Stimulated activated CD4-positive, alpha-beta T cell treated with anti-CD3 and anti-CD28 coated beads, TNF-alpha, amount 100 ng/mL, for 1 hour (primary cell): Measurements from ENCODE around the gene GPX2.

Experiments
- DNase-seq, 3 donors: peaks; one replicate each; pipeline ENCODE4 v3.0.0-alpha.2; 2020; ENCODE audit warnings: low read depth in 3 of 3, low spot score in 1 of 3

GPX2 gene

DNA sequence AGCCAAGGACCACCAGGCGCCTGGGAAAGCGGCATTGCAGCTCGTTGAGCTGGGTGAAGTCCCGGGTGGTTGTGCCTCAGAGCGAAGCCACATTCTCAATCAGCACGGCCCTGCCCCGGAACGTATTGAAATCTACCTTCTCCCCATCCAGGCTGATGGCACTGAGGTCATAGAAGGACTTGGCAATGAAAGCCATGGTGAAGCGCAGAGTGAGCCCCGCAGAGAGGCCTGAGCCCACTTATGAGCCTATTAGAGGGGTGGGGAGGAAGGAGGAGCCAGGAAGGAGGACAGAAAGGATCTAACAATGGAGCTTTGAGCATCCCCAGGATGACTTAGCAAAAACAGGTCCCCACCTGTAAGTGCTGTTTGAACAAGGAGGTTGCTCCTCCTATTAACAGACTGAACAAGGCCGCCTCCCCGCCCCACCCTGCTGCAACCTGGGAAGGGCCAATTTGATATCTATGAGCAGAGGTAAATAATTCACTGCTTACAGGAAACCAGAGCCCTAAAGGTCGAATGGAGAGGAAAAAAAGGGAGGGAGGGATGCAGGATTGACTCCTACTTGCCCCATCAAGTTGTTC is at the start of gene GPX2:
Gene GPX2, minus strand, starts transcription at position 215 of the 581 bp plus-strand sequence. Its CDS starts 19 bp downstream, at position 196.
- DNase-seq, result no peak

- no peak for DNase-seq
Observed at GRCh38 chr14:64990939-64991338, 48.4 kb upstream of the GPX2 start.

DNA sequence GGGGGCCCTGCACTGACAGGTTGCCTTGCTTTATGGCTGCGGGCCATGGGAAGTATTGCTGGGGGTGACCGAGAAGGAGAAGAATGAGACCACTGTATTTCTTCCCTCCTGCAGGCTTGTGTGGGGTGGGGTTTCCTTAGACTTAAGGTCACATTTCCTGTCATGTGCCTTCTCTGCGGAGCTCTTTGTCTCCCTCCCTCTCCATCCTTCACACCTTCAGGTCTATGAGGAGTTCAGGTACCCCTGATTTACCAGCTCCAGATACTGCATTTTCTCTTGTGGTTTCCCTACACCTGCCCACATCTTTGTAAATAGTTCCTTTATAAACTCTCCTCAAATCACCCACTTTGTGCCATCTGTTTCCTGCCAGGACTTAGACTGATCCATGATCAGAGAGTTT is 47.8 kb upstream of the GPX2 start:
- DNase-seq, result no peak

- DNase-seq, result no peak
Observed at GRCh38 chr14:64987438-64987767, 44.9 kb upstream of the GPX2 start.

DNA sequence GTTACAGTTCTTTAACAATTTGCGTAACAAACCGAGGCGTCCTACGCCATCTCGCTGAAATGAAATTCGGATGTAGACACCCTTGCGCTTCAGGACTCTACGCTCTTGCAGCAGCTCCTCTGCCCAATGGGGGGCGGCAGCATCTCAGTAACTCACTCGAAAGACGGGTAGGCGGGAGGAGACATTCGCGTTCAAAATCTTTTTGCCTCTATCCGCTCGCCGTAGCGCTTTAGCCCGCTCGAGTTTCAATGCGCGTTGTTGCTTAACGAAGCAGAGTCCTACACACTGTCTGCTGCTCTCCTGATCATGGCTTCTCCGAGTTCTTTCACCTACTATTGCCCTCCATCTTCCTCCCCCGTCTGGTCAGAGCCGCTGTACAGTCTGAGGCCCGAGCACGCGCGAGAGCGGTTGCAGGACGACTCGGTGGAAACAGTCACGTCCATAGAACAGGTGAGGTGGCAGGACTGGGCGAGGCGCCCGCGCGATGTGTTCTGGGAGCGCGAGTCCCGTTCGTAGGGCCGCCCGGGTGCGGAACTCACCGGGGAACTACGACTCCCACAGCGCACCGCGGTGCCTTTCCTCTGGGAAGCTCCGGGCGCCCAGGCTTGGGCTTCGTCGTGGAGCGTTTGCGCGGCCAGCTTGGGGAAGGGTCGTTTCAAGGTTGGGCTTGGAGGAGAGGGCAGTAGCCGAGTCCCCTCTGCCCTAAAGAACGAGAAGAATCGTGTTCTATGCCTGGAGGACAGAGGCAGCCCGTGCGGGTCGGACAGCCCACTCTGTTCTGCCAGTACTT is 44.3 kb upstream of the GPX2 start, which contains the start of gene FNTB:
Gene FNTB, plus strand, starts transcription at position 248 of the 790 bp plus-strand sequence. Its CDS starts 59 bp downstream, at position 307.
- peak; percentile 74 to 81 (median 80) for DNase-seq

DNA sequence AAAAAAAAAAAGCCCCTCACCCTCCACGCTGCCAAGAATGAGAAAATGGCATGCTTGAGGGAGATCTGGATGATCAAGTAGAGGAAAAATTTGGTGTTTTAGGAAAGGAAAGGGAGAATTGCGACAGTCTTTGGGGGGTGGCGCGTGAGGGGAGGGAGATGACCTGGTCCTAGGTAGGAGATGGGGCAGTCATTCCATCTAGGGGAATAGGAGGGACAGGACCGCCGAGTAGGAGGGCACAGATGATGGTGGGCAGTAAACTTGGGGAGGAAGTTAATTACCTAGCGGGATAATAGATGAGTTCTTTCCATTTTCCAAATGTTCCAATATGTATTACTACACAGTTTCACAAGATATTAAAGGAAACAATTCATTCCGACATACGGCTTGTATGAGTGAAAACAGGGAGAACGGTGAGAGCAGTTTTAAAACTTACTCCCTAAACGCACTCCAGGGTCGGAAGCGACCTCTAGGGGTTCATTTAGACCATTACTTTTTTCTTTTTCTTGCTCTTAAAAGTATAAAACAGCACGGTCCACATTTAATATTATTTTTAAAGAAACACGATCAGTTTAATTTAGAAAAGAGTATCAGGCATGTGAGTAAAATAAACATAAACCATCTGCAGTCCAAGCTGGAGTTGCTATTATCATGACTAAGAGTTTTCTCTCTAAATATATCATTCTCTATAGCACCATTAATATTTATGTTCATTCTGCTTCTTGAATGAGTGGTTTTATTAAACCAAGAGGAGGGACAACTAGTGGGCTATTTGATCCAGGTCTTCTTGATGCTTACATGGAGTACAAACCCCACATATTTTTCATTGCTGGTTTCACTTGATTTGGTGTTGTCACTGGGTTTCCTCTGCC is 41.1 kb upstream of the GPX2 start:
- no peak for DNase-seq

GRCh38 chr14:64979336-64980074 is 37.0 kb upstream of the GPX2 start:
- no peak for DNase-seq

DNA sequence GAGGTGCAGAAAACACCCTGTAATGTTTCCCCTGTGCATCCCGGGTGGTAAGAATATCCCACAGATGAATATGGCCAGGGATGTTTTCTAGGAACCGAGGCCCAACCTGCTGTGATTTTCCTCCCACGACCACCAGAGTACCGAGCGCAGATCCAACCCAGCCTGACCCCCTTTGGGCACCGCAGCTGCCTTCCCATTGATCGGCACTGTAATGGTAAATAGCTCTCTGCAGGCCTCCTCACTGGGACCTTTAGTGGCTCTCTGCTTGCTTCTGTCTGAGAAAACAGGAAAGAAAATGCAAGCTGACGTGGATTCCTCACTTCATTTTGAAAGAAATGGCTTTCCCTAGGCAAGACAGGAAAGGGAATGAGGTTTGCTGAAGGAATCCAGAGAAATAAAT is 32.0 kb upstream of the GPX2 start:
- no peak for DNase-seq

- no peak for DNase-seq
Observed at GRCh38 chr14:64973826-64974225, 31.3 kb upstream of the GPX2 start.

- no peak for DNase-seq
Observed at GRCh38 chr14:64973026-64973442, 30.5 kb upstream of the GPX2 start.

DNA sequence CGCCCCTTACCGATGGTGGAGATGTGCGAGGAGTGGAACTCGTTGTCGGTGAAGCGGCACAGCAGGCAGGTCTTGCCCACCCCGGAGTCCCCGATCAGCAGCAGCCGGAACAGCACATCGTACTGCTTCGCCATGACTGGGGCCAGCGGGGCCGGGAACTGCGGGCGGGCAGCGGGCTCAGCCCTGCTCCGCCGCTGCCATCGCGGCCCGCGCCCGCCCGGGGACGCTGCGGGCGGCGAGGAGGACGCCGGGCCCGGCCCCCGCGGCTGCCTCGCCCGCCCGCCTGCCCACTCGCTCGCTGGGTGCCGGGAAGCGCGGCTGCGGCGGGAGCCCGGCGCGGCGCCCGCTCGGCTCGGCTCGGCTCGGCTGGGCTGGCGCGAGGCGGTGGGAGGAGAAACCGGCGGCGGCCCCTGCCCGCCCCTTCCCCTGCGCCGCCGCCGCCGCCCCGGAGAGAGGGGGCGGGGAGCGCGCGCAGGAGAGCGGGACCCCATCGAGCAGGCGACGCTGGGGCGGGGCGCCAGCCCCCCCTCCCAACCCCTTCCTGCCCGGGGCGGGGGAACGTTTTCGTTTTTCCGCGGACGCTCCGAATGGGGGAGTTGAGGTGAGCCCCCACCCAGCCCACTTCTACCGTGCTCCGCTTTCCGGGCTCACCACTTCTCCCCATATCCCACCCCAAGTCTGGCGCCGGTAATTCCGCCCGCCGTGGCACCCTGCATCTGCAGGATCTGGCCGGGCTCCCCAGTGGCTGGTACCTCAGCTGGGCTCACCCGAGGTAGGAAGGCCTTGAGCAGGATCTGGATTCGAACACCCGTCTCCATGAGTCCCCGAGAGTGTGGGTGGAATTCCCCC is 29.6 kb upstream of the GPX2 start, which contains the start of gene RAB15:
Gene RAB15, minus strand, starts transcription at position 394 of the 849 bp plus-strand sequence. Its CDS starts 260 bp downstream, at position 134.
- DNase-seq, result peak in 1 of 3 donors; percentile 17

DNA sequence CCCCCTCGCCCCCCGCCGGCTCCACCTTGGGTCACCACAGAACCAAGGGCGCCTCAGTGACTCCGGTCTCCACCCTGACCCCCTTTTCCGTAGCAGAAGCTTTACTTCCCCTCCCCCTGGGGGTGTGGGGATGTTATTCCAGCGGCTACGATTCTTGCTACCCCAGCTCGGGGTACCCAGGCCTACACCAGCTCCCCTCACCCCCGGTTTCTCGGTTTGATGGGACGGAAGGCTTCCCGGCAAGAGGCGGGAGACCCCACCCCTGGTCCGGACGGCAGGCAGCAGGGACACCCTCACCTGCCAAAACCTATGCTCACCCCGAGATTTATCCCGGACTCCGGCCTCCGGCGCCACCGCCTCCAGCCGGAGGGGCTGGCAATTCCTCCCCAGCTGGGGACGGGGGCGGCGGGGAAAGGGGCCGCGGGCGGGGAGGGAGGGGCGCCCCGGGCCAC is 29.0 kb upstream of the GPX2 start:
- no peak for DNase-seq

DNA sequence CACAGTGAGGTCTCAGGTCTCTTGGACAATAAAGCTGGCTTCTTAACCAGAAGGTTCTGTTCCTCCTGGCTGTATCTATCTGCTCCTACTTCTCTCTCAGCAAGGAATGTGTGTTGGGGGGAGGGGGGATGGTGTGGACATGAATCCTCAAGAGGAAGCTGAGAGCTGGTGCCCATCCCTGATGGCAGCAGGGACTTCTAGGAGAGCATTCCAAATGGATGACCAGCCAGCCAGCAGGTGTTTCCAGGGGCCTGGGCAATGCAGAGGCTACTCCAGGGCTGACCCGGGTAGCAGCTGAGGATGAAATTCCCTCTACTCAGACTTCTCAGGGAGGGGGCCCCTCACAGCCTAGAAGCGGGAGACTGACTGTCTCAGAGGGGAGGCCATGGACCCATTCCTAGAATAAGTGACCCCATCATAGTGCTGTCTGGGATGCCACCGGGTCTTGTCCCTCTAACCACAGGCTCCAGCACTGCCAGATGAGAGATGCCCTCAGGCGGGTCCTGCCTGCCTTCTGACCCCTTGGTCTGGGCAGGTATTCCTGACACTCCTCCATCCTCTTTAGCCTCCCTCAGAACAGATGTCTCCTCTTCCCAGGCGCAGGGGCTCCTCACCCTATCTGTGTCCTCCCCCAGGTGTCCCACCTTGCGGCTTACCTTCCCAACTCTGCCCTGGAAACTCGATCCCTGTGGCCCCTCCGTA is 28.4 kb upstream of the GPX2 start:
- DNase-seq, result no peak

GRCh38 chr14:64970041-64970440 is 27.5 kb upstream of the GPX2 start:
- DNase-seq, result no peak

- no peak for DNase-seq
Observed at GRCh38 chr14:64968651-64969050, 26.1 kb upstream of the GPX2 start.

DNA sequence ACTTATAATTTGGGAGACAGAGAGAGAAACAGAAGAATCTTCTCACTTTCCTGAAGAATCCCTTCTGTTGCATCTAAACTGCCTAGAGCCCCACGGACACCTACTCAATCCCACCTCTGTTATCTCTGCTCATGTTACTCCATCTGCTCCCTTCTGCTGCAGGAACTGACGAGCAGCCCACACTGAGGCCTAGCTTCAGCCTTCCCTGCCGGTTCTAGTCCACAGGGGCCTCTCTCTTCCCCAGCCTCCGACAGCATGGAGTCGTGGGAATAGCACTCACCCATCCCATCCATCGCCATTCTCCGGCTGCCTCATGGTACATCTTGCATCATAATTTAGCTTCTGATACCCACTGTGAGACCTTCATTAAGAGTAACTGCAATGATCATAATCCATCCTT is 25.6 kb upstream of the GPX2 start:
- DNase-seq, result no peak

- no peak for DNase-seq
Observed at GRCh38 chr14:64966976-64967375, 24.4 kb upstream of the GPX2 start.

DNA sequence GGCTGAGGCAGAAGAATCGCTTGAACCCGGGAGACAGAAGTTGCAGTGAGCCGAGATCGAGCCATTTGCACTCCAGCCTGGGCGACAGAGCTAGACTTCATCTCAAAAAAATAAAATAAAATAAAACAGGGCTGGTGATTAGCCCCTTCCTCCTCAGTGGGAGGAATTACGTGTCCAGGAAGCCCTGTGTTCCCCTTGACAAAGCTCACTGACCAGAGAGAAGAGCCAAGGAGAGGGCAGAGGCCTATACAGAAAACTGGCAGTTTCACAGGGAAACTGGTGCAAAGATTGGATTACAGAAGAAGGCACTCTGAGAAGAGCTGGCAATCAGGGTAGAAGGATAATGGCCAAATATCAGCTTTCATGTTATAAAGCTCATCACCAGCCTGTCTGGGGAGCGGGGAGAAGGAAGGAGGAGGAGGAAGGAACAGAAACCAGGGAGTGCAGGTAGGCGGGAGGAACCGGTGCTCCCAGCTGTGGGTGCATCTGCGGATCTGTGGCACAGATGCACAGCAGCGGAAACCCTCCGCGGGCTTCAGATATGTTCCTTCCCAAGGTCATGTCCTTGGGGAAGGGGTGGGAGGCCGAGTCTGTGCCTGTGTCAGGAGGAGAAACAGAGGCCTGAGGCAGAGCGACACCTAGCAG is 22.9 kb upstream of the GPX2 start:
- no peak for DNase-seq

DNA sequence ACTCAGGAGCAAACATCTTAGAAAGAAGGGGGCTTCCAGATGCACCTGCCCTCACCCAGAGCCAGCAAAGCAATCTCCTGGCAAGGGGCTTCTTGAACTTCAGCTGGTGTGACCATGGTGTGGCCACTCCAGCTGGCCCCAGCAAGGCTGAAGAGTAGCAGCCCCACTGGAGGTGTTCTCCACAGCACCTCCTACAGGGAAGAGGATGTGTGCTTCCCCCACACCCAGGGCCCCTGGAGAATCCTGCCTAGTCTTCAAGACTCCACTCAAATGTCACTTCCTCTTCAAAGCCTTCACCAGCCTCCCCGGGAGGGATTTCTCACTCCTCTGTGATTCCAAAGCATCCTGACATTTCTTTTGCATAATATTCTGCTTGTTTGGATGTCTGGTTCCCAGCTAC is 21.1 kb upstream of the GPX2 start:
- no peak for DNase-seq
